Stimulated activated CD8-positive, alpha-beta memory T cell treated with anti-CD3 and anti-CD28 coated beads, Interleukin-12 subunit alpha, Interleukin-12 subunit beta, amount 100 ng/mL, for 1 hour (primary cell): ENCODE results near the gene SLC6A18.
"Not testable (repeated sequence)": the region's sequence is repeated elsewhere in the genome, so short reads cannot be mapped to it uniquely, and the experiment has no call there.

Experiments
- DNase-seq: peaks from one replicate; pipeline ENCODE4 v3.0.0-alpha.2; 2020; ENCODE audit warnings: low read depth

The SLC6A18 gene

GRCh38 chr5:1256776-1257175, 31.6 kb downstream of the SLC6A18 start:
- no peak for DNase-seq

DNA sequence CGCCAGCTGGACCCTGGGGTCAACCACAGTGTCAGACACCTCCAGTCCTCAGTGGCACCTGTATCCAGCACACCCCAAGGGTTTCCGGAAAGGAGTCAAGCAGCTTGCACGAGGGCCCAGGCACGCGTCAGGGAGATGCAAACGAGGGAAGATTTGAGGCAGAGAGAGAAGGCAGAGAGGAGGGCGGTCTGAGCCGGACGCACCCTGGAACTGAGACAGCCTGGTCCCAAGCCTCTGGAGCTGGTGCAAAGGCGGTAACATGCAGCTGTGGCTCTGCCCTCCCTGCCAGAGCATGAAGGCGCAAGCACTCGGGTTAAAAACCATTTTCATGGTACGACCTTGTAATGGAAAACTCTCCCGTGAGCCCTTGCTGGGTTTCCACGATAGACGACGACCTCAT, 32.2 kb downstream of the SLC6A18 start:
- no peak for DNase-seq

GRCh38 chr5:1257841-1258240, 32.7 kb downstream of the SLC6A18 start:
- no peak for DNase-seq

DNA sequence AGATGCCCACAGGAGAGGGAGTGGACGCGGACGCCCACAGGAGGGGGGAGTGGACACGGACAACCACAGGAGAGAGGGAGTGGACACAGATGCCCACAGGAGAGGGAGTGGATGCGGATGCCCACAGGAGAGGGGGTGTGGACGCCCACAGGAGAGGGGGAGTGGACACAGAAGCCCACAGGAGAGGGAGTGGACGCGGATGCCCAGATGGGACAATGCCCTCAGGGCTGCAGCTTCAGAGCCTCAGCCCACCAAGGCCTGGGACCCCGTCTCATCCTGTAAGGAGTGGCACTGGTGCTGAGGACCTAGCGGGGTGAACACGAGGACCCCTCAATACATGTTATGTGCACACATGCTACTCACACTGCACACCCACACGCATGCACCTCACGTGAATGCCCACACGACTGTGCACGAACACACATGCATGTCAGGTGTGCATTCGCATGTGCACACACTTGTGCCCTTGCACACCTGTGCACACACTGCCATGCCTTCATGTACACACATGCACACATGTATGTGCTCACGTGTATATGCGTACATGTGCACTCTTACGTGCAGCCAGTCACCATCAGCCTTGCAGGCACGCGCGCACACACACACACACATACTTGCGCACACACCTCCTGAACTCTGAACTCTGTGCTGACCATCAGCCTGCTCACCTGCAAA, 34.8 kb downstream of the SLC6A18 start:
- DNase-seq = no peak

- DNase-seq = no peak
These were observed 36.5 kb downstream of the SLC6A18 start for GRCh38 chr5:1261643-1262042.

GRCh38 chr5:1262381-1262780, 37.2 kb downstream of the SLC6A18 start:
- DNase-seq = no peak

DNA sequence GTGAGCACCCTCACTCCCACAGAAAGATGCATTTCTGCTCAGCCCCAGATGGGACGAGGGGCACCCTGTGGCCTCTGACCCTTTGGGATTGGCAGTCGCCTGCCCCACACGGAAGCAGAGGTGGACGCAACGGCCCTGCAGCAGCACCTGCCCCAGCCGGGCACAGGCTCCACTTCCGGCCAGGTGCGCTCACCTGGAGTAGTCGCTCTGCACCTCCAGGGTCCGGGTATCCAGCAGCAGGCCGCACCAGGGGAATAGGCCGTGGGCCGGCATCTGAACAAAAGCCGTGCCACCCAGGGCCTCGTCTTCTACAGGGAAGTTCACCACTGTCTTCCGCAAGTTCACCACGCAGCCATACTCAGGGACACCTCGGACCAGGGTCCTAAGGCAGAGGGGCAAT, 39.0 kb downstream of the SLC6A18 start:
- no peak for DNase-seq

DNA sequence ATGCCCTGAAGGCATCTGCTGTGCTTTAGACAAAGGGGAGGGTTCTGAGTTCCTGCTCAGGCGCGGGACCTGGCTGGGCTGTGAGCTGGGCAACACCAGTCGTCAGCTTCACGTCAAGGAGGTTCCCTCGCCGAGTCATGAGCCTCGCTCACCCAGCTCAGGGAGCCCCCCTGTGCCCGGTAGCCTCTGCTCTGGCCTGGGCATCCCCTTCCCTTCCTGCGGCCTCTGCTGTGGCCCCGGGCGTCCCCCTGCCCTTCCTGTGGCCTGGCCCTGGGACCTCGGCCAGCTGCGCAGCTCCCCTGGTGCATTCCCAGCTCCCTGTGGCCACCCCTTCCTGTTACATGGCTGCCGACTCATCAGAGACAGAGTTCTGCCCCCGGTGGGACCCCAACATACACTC, 39.8 kb downstream of the SLC6A18 start:
- no peak for DNase-seq

- no peak for DNase-seq
These were observed 40.6 kb downstream of the SLC6A18 start for GRCh38 chr5:1265461-1266455.

DNA sequence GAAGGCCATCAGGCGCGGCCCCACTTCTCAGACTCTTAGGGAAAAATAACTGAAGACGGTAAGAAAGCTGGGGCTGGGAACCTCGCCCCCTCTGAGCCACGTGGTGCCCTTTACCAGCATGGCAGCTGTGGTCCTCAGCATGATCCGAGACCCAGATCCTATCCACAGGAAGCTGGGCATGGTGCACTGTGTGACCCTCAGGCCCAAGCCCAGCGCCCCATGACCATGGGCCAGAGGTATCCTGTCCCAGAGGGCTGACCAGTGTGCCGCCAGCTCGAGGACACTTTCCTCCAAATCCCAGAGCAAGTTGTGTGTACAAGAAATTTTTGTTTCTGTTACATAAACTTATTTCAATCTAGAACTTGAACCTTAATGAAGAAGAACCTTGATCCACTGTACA, 41.6 kb downstream of the SLC6A18 start:
- DNase-seq = no peak

DNA sequence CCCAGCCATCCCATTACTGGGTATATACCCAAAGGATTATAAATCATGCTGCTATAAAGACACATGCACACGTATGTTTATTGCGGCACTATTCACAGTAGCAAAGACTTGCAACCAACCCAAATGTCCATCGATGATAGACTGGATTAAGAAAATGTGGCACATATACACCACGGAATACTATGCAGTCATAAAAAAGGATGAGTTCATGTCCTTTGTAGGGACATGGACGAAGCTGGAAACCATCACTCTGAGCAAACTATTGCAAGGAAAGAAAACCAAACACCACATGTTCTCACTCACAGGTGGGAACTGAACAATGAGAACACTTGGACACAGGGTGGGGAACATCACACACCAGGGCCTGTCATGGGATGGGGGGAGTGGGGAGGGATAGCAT, 42.3 kb downstream of the SLC6A18 start:
- DNase-seq = not testable (repeated sequence)

GRCh38 chr5:1268056-1268455, 42.9 kb downstream of the SLC6A18 start:
- no peak for DNase-seq

- peak; percentile 30 for DNase-seq
These were observed 43.5 kb downstream of the SLC6A18 start for GRCh38 chr5:1268666-1269065.

- no peak for DNase-seq
These were observed 45.2 kb downstream of the SLC6A18 start for GRCh38 chr5:1270426-1270825.

DNA sequence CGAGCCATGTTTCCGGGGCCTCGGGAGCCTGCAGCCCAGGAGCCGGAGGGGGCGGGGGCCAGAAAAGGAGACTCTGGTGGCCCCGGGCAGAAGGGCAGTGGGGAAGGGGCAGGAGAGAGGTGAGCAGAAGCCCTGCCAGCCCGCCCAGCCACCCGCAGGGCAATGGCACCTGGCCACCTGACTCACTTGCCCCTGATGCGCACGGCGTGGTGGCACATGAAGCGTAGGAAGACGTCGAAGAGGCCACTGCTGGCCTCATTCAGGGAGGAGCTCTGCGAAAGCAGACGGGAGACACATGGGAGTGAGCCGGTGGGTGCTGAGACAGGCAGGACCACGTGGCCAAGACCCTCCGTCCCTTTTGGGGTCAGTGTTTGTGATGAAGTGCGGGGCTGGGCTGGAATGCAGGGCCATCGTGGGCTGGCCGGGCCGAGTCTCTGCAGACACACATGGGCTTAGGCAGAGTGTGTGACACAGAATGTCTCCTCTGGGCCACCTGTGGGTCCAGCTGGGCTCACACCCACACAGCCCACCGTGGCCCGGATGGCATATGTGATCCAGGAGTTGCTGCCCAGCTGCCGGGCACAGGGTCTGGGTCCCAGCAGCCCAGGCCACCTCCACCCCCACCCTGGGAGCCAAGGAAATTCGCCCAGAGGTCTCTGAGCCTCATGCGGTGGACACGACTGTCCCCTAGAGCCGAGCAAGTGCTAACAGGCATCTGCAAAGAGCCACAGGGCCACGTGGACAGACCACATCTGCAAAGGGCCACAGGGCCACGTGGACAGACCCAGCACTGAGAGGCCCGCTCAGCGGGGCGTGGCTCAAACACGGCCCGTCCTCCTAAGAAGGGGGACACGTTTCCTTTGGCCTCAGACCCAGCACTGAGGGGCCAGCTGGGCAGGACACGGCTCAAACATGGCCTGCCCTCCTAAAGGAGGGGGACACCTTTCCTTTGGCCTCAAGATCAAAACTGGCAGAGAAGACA, 46.0 kb downstream of the SLC6A18 start:
- DNase-seq = no peak

DNA sequence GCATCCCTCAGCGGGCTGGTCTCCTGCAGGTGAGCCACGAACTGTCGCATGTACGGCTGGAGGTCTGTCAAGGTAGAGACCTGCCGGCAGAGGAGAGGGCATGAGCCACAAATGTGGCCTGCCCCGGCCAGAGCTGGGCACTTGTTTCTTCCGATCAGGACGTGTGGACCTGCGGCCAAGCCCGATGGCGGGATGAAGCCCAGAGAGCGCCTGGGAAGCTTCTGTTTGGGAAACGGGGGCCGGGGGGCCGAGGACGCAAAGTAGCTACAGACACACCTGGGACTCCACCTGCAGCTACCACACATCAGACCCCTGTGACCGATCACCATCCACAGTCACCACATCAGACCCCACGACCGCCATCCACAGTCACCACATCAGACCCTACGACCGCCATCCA, 47.0 kb downstream of the SLC6A18 start:
- DNase-seq = no peak

GRCh38 chr5:1273745-1274144, 48.6 kb downstream of the SLC6A18 start:
- DNase-seq = no peak

- no peak for DNase-seq
These were observed 49.3 kb downstream of the SLC6A18 start for GRCh38 chr5:1274471-1274870.

DNA sequence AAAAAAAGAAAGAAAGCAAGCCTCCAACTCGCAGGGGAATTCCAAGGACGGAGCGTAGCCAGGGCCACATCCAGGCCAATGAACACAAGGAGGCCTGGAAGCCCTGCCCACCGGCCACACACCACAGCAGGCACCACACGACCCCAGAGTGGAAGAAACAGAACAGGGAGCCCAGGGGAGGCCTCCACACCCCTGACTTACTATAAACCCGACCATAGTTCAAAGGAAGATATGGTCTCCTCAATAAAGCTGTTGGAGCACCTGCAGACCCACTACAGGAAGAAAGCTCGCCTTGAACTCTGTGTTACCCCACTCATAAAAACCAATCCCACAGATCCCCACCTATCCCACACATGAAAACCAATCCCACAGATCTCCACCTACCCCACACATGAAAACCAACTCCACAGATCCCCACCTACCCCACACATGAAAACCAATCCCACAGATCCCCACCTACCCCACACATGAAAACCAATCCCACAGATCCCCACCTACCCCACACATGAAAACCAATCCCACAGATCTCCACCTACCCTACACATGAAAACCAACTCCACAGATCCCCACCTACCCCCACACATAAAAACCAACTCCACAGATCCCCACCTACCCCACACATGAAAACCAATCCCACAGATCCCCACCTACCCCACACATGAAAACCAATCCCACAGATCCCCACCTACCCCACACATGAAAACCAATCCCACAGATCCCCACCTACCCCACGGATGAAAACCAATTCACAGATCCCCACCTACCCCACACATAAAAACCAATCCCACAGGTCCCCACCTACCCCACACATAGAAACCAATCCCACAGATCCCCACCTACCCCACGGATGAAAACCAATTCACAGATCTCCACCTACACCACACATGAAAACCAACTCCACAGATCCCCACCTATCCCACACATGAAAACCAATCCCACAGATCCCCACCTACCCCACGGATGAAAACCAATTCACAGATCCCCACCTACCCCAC, 50.5 kb downstream of the SLC6A18 start:
- not testable (repeated sequence) for DNase-seq

- no peak for DNase-seq
These were observed 51.7 kb downstream of the SLC6A18 start for GRCh38 chr5:1276930-1277329.

GRCh38 chr5:1277331-1277730, 52.1 kb downstream of the SLC6A18 start:
- DNase-seq = no peak
